Measurements from ENCODE around the gene CIDEC.
"Not testable (repeated sequence)": the region's sequence is repeated elsewhere in the genome, so short reads cannot be mapped to it uniquely, and the experiment has no call there.

The CIDEC gene

GRCh38 chr3:9869955-9870354 is 10.1 kb downstream of the CIDEC start:
- no peak for TF ChIP-seq CTCF (IDR thresholded peaks at IDR 0.05; ENCODE audit: insufficient read depth, low read length, missing control alignments)
- no peak for DNase-seq (ENCODE audit: low read depth, low spot score)
- H3K4me3 ChIP-seq (ENCODE audit: low read depth, low read length), result no peak overlapping the region
- ChIA-PET POLR2A (no interaction called here), CTCF (interaction anchor here (0.6 kb wide), 1 partner anchor 9 kb away, joined by 3 read pairs; no protein-coding TSS in a partner anchor)

GRCh38 chr3:9867106-9867505 is 12.9 kb downstream of the CIDEC start:
- DNase-seq (ENCODE audit: low read depth, low spot score), result no peak
- CTCF ChIA-PET, result no interaction called here
- no peak overlapping the region for H3K4me3 ChIP-seq (ENCODE audit: low read depth, low read length)
- no peak for TF ChIP-seq CTCF (IDR thresholded peaks at IDR 0.05; ENCODE audit: insufficient read depth, low read length, missing control alignments)
- POLR2A ChIA-PET, result interaction anchor here (1.1 kb wide), 1 partner anchor 381 kb away, joined by 3 read pairs; no protein-coding TSS in a partner anchor

- TF ChIP-seq CTCF (IDR thresholded peaks at IDR 0.05; ENCODE audit: insufficient read depth, low read length, missing control alignments), result no peak
- CTCF ChIA-PET, result no interaction called here
- H3K4me3 ChIP-seq (ENCODE audit: low read depth, low read length), result no peak overlapping the region
- POLR2A ChIA-PET, result interaction anchor here (1.1 kb wide), 1 partner anchor 381 kb away, joined by 3 read pairs; no protein-coding TSS in a partner anchor
- no peak for DNase-seq (ENCODE audit: low read depth, low spot score)
Observed at GRCh38 chr3:9866639-9867038, 13.4 kb downstream of the CIDEC start.

GRCh38 chr3:9865125-9865637 is 14.9 kb downstream of the CIDEC start:
- H3K4me3 ChIP-seq (ENCODE audit: low read depth, low read length); DNase-seq (ENCODE audit: low read depth, low spot score); POLR2A ChIA-PET: not testable (repeated sequence)
- CTCF ChIA-PET, result interaction anchor here (0.7 to 2.1 kb wide), 6 partner anchors 22 to 90 kb away, joined by 3 to 7 read pairs (median 4); partner anchors contain the start of gene RPUSD3

GRCh38 chr3:9864200-9864927 is 15.7 kb downstream of the CIDEC start:
- POLR2A ChIA-PET, result no interaction called here
- no peak for TF ChIP-seq CTCF (IDR thresholded peaks at IDR 0.05; ENCODE audit: insufficient read depth, low read length, missing control alignments)
- no peak overlapping the region for H3K4me3 ChIP-seq (ENCODE audit: low read depth, low read length)
- CTCF ChIA-PET, result interaction anchor here (0.6 to 2.1 kb wide), 8 partner anchors 15 to 1330 kb away, joined by 3 to 7 read pairs (median 3); partner anchors contain the start of gene RPUSD3
- peak; percentile 44 for DNase-seq (ENCODE audit: low read depth, low spot score)

- CTCF ChIA-PET, result interaction anchor here (1.2 to 1.9 kb wide), 2 partner anchors 16 to 91 kb away, joined by 3 to 4 read pairs; no protein-coding TSS in a partner anchor
Observed at GRCh38 chr3:9863058-9863772, 16.8 kb downstream of the CIDEC start.

More at GRCh38 chr3:9863058-9863772, 16.8 kb downstream of the CIDEC start:
- POLR2A ChIA-PET, result no interaction called here
- no peak for TF ChIP-seq CTCF (IDR thresholded peaks at IDR 0.05; ENCODE audit: insufficient read depth, low read length, missing control alignments)
- no peak overlapping the region for H3K4me3 ChIP-seq (ENCODE audit: low read depth, low read length)
- no peak for DNase-seq (ENCODE audit: low read depth, low spot score)
